ENCODE measurements around the gene JMJD4.
A peak's percentile ranks its signal among the peaks of the same experiment; 100 is the strongest.
"Not testable (repeated sequence)": the region's sequence is repeated elsewhere in the genome, so short reads cannot be mapped to it uniquely, and the experiment has no call there.

The JMJD4 gene

DNA sequence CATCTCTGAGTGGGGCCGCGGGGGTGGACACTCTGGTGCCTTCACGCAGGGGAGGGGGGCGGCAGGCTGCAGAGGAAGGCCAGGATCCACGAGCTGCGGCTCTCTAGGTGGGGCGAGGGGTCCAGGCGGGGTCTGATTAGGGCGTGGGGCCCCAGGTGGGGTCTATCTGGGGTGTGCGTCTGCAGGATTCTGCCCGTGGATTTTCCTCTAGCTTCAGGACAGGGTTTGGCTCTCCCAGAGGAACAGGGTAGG, 6.3 kb downstream of the JMJD4 start:
- Histone ChIP-seq H3K4me1 (ENCODE audit: control insufficient read depth, insufficient read depth, low read length) (peaks cover 14% of the 10 kb centered on the region), H3K27me3 (ENCODE audit: control insufficient read depth, insufficient read depth, low read length) (no peaks in the 10 kb centered on the region), H3K4me2 (ENCODE audit: low read length) (peak overlapping the region; percentile 83), H3K9me3 (replicated peaks; ENCODE audit: low read length) (no peaks in the 10 kb centered on the region), H3K4me3 (ENCODE audit: low read length) (peak overlapping the region; percentile 66), H3K36me3 (ENCODE audit: insufficient read depth, low read length) (peaks cover 20% of the 10 kb centered on the region), H3K9ac (ENCODE audit: low read depth, low read length) (no peak overlapping the region)

DNA sequence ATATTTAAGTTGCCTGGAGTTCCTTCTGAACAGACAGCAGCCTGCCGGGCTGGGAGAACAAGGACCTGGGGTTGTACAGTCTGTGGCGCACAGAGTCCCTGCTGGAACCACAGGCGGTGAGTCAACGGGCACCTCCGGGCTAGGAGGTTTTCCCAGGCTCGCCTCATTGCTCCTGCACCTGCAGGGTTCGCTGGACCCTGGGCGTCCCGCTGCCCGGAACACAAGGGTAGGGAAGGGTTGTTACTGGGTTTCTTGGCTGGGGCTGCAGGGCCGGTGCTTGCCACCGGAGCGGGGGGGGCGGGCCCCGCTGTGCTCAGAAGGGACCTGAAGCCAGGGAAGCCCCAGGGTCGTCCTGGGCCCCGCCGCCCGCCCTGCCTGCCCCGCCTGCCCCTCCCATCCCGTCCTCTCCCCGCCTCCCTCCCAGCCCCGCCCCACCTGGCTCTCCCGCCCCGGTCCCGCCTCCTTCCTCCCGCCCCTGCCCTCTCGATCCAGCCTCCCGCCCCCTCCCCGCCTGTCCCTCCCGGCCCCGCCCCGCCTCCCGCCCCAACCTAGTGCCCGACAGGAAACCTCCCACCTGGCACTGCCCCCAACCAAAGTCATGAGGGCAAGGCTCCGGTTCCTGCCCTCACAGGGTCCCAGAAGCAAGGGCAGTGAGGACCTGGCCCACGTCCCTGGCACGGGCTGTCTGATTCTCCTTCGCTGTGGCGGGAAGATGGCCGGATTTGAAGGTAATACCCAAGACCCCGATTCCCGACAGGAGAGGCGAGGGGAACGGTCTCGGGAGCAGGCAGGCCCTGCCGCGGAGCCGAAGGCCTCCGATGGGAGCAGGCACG, 6.8 kb downstream of the JMJD4 start:
- Histone ChIP-seq H3K9me3 (replicated peaks; ENCODE audit: low read length) (no peaks in the 10 kb centered on the region), H3K4me2 (ENCODE audit: low read length) (peak overlapping the region; percentile 83), H3K36me3 (ENCODE audit: insufficient read depth, low read length) (peaks cover 18% of the 10 kb centered on the region), H3K27me3 (ENCODE audit: control insufficient read depth, insufficient read depth, low read length) (no peaks in the 10 kb centered on the region), H3K4me1 (ENCODE audit: control insufficient read depth, insufficient read depth, low read length) (peaks cover 10% of the 10 kb centered on the region), H3K9ac (ENCODE audit: low read depth, low read length) (no peak overlapping the region), H3K4me3 (ENCODE audit: low read length) (peak overlapping the region; percentile 66)

DNA sequence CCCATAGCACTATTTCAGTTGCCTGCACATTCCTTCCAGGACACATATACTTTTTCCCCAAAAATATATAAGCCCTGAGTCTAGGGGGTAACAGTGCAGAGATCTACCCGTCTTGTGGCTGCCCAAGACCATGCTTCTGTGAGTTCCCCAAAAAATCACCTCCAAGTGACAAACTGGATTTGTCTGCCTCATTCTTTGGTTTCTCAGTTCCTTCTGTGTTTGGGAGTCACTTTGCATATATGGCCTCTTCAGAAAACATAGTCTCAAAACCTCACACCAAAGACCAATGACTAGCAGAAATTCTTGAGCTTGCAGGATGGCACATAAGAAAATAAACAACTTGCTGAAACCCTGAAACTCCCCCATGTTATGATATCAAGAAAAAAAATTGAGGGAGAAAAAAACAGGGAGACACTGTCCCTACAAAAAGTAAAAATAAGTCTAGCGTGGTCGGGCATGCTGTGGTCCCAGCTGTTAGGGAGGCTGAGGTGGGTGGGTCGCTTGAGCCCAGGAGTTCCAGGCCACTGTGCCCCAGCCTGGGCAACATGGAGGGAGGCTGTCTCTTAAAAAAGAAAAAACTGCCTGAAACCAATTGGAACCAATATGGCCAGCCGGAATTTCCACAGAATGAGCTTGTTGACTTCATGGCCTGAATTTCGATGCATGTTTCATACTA, 8.0 kb downstream of the JMJD4 start:
- H3K27me3 ChIP-seq (ENCODE audit: control insufficient read depth, insufficient read depth, low read length): no peaks in the 10 kb centered on the region
- H3K4me1 ChIP-seq (ENCODE audit: control insufficient read depth, insufficient read depth, low read length): peaks cover 10% of the 10 kb centered on the region
- H3K4me2 ChIP-seq (ENCODE audit: low read length): no peak overlapping the region
- no peak overlapping the region for H3K4me3 ChIP-seq (ENCODE audit: low read length)
- no peak overlapping the region for H3K9ac ChIP-seq (ENCODE audit: low read depth, low read length)
- peaks cover 9% of the 10 kb centered on the region for H3K36me3 ChIP-seq (ENCODE audit: insufficient read depth, low read length)
- H3K9me3 ChIP-seq (replicated peaks; ENCODE audit: low read length): no peaks in the 10 kb centered on the region

DNA sequence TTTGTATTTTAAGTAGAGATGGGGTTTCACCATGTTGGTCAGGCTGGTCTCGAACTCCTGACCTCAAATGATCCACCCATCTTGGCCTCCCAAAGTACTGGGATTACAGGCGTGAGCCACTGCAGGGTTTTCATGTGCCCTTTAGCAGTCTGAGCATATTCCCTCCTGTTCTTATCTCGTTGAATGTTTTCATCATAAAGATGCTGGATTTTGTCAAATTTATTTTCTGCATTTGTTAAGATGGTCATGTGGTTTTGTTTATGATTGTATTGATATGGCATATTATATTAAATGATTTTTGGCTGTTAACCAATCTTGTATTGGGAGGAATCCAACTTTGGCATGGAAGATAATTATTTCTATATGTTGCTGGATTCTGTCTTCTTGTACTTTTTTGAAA, 8.8 kb downstream of the JMJD4 start:
- Histone ChIP-seq H3K4me1 (ENCODE audit: control insufficient read depth, insufficient read depth, low read length) (peaks cover 10% of the 10 kb centered on the region), H3K4me3 (ENCODE audit: low read length) (no peak overlapping the region), H3K4me2 (ENCODE audit: low read length) (no peak overlapping the region), H3K27me3 (ENCODE audit: control insufficient read depth, insufficient read depth, low read length) (no peaks in the 10 kb centered on the region), H3K9ac (ENCODE audit: low read depth, low read length) (no peak overlapping the region), H3K9me3 (replicated peaks; ENCODE audit: low read length) (no peaks in the 10 kb centered on the region), H3K36me3 (ENCODE audit: insufficient read depth, low read length) (peaks cover 3% of the 10 kb centered on the region)

DNA sequence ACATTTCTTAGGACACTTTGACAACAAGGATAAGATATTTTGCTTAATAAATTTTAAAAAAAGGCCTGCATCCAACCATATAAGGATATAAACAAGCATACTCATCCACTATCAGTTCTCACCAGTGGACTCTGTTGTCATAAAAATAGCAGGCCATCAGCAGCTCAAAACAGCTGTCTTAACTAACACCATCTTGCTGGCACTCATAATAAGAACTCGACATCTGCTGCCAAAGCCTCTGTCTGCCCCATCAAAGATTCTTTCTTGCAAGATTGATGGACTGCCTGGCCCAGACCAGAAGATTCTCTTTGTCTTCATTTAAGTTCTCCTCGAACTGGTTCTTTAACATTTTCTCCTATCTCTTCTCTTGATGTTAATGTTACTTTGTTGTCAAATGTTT, 10.1 kb downstream of the JMJD4 start:
- no peaks in the 10 kb centered on the region for H3K36me3 ChIP-seq (ENCODE audit: insufficient read depth, low read length)
- no peaks in the 10 kb centered on the region for H3K9me3 ChIP-seq (replicated peaks; ENCODE audit: low read length)
- H3K4me2 ChIP-seq (ENCODE audit: low read length): no peak overlapping the region
- H3K9ac ChIP-seq (ENCODE audit: low read depth, low read length): no peak overlapping the region
- no peaks in the 10 kb centered on the region for H3K27me3 ChIP-seq (ENCODE audit: control insufficient read depth, insufficient read depth, low read length)
- no peak overlapping the region for H3K4me3 ChIP-seq (ENCODE audit: low read length)
- peaks cover 10% of the 10 kb centered on the region for H3K4me1 ChIP-seq (ENCODE audit: control insufficient read depth, insufficient read depth, low read length)

DNA sequence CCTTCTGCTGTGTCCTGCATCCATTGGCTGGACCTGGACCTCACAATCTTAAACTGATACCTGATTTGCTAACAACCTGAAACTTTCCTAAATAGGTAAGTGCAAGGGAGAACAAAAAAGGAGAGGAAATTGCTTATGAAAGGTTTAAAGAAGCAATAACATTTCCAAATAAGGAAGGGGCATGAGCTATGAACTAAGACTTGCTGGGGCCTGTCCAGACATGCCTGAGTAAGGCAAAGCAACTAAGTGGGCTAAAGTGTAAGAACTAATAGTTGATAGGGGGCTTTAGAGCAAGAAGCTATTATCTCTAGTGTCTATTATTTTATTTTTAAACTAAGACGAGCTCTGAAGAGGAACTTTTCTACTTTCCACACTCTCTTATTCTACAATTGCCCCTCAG, 11.6 kb downstream of the JMJD4 start:
- Histone ChIP-seq H3K4me2 (ENCODE audit: low read length) (no peak overlapping the region), H3K9ac (ENCODE audit: low read depth, low read length) (no peak overlapping the region), H3K36me3 (ENCODE audit: insufficient read depth, low read length) (no peaks in the 10 kb centered on the region), H3K27me3 (ENCODE audit: control insufficient read depth, insufficient read depth, low read length) (no peaks in the 10 kb centered on the region), H3K4me1 (ENCODE audit: control insufficient read depth, insufficient read depth, low read length) (peaks cover under 1% of the 10 kb centered on the region), H3K4me3 (ENCODE audit: low read length) (no peak overlapping the region), H3K9me3 (replicated peaks; ENCODE audit: low read length) (peaks cover 5% of the 10 kb centered on the region)

DNA sequence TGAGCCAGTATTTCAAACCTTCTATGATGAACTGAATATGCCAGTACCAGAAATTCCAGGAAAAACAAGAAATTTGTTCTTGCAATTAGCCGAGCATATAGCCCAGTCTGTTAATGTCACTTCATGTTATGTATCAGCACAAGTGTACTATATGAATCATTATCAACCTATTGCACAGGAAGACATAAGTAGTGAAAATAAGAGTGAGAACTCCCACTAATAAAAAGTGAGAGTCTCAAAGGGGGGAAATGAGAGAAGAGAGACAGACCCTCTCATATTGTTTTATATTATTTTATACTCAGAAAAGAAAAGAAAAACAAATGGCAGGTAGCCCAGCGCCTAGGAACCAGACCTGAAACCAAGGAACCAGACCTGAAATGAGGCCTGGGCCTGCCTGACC, 16.2 kb downstream of the JMJD4 start:
- no peak overlapping the region for H3K4me3 ChIP-seq (ENCODE audit: low read length)
- no peaks in the 10 kb centered on the region for H3K36me3 ChIP-seq (ENCODE audit: insufficient read depth, low read length)
- no peaks in the 10 kb centered on the region for H3K4me1 ChIP-seq (ENCODE audit: control insufficient read depth, insufficient read depth, low read length)
- peaks cover 5% of the 10 kb centered on the region for H3K9me3 ChIP-seq (replicated peaks; ENCODE audit: low read length)
- no peak overlapping the region for H3K4me2 ChIP-seq (ENCODE audit: low read length)
- no peak overlapping the region for H3K9ac ChIP-seq (ENCODE audit: low read depth, low read length)
- H3K27me3 ChIP-seq (ENCODE audit: control insufficient read depth, insufficient read depth, low read length): no peaks in the 10 kb centered on the region

DNA sequence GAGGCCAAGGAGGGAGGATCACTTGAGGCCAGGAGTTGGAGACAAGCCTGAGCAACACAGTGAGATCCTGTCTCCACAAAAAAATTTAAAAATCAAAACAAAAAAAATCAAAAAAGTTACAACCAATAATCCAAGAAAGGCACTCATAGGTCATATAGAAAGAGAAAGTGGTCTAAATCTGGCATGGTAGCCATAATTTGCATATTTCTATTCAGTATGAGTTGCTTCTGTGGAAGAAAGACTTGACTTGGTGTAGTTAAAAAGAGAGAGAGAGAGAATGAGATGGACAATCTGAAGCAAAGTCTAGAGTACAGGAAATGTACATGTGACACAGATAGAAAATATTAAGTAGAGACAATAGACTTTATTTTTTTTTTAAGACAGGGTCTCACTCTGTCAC, 22.5 kb downstream of the JMJD4 start:
- Histone ChIP-seq H3K36me3 (ENCODE audit: insufficient read depth, low read length) (no peaks in the 10 kb centered on the region), H3K4me1 (ENCODE audit: control insufficient read depth, insufficient read depth, low read length) (no peaks in the 10 kb centered on the region), H3K4me2 (ENCODE audit: low read length) (no peak overlapping the region), H3K9ac (ENCODE audit: low read depth, low read length) (no peak overlapping the region), H3K4me3 (ENCODE audit: low read length) (no peak overlapping the region), H3K9me3 (replicated peaks; ENCODE audit: low read length) (no peaks in the 10 kb centered on the region), H3K27me3 (ENCODE audit: control insufficient read depth, insufficient read depth, low read length) (no peaks in the 10 kb centered on the region)

DNA sequence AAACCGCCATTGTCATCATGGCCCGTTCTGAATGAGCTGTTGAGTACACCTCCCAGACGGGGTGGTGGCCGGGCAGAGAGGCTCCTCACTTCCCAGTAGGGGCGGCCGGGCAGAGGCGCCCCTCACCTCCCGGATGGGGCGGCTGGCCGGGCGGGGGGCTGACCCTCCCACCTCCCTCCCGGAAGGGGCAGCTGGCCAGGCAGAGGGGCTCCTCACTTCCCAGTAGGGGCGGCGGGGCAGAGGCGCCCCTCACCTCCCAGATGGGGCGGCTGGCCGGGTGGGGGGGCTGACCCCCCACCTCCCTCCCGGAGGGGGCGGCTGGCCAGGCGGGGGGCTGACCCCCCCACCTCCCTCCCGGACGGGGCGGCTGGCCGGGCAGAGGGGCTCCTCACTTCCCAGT, 24.6 kb downstream of the JMJD4 start:
- H3K4me2 ChIP-seq (ENCODE audit: low read length); H3K27me3 ChIP-seq (ENCODE audit: control insufficient read depth, insufficient read depth, low read length); H3K9ac ChIP-seq (ENCODE audit: low read depth, low read length); H3K36me3 ChIP-seq (ENCODE audit: insufficient read depth, low read length); H3K4me3 ChIP-seq (ENCODE audit: low read length); H3K4me1 ChIP-seq (ENCODE audit: control insufficient read depth, insufficient read depth, low read length); H3K9me3 ChIP-seq (replicated peaks; ENCODE audit: low read length): not testable (repeated sequence)

DNA sequence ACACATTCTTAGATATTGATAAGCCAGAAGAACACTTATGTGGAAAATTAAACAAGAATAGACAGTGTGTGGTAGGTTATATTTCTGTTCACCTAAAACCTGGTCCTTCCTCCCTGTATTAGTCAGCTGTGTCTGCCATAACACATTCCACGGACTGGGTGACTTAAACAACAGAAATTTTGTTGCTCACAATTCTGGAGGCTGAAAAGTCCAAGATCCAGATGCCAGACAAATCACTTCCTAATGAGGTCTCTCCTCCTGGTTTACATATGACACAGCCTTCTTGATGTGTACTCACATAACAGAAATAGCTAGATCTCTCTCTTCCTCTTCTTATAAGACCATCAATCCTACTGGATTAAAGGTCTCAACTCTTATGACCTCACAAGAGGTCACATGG, 25.7 kb downstream of the JMJD4 start:
- Histone ChIP-seq H3K9ac (ENCODE audit: low read depth, low read length) (no peak overlapping the region), H3K4me3 (ENCODE audit: low read length) (no peak overlapping the region), H3K27me3 (ENCODE audit: control insufficient read depth, insufficient read depth, low read length) (no peaks in the 10 kb centered on the region), H3K4me1 (ENCODE audit: control insufficient read depth, insufficient read depth, low read length) (no peaks in the 10 kb centered on the region), H3K9me3 (replicated peaks; ENCODE audit: low read length) (no peaks in the 10 kb centered on the region), H3K36me3 (ENCODE audit: insufficient read depth, low read length) (no peaks in the 10 kb centered on the region), H3K4me2 (ENCODE audit: low read length) (no peak overlapping the region)

DNA sequence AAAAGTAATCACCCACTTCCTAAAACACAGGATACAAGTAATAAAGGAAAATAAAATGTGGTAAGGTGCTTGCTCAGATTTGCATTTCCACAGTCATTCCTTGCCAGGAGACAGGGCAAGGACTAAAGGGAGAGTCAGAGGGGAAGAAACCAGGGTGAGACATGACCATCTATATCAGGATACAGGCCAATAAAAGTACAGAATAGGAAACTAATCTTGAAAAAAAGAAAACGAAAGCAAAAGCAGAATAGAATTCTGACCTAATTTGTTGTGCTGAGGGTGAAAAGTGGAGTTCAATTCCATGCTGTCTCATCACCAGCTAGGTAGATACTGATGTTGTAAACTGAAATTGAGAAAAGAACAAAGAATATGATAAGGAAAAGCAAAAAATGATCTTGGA, 27.3 kb downstream of the JMJD4 start:
- H3K4me1 ChIP-seq (ENCODE audit: control insufficient read depth, insufficient read depth, low read length): no peaks in the 10 kb centered on the region
- no peaks in the 10 kb centered on the region for H3K36me3 ChIP-seq (ENCODE audit: insufficient read depth, low read length)
- no peak overlapping the region for H3K4me3 ChIP-seq (ENCODE audit: low read length)
- H3K9ac ChIP-seq (ENCODE audit: low read depth, low read length): no peak overlapping the region
- no peaks in the 10 kb centered on the region for H3K9me3 ChIP-seq (replicated peaks; ENCODE audit: low read length)
- H3K27me3 ChIP-seq (ENCODE audit: control insufficient read depth, insufficient read depth, low read length): no peaks in the 10 kb centered on the region
- no peak overlapping the region for H3K4me2 ChIP-seq (ENCODE audit: low read length)

DNA sequence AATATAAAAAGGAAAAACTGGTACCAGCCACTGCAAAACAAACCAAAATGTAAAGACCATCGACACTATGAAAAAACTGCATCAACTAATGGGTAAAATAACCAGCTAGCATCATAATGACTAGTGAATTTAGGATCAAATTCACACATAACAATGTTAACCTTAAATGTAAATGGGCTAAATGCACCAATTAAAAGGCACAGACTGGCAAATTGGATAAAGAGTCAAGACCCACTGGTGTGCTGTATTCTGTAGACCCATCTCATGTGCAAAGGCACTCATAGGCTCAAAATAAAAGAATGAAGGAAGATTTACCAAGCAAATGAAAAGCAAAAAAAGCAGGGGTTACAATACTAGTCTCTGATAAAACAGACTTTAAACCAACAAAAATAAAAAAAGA, 33.5 kb downstream of the JMJD4 start:
- not testable (repeated sequence) for H3K4me3 ChIP-seq (ENCODE audit: low read length); H3K4me1 ChIP-seq (ENCODE audit: control insufficient read depth, insufficient read depth, low read length); H3K4me2 ChIP-seq (ENCODE audit: low read length); H3K36me3 ChIP-seq (ENCODE audit: insufficient read depth, low read length); H3K9ac ChIP-seq (ENCODE audit: low read depth, low read length); H3K27me3 ChIP-seq (ENCODE audit: control insufficient read depth, insufficient read depth, low read length)
- peaks cover 16% of the 10 kb centered on the region for H3K9me3 ChIP-seq (replicated peaks; ENCODE audit: low read length)
